ENCODE data around the gene ACTG1.

DNA sequence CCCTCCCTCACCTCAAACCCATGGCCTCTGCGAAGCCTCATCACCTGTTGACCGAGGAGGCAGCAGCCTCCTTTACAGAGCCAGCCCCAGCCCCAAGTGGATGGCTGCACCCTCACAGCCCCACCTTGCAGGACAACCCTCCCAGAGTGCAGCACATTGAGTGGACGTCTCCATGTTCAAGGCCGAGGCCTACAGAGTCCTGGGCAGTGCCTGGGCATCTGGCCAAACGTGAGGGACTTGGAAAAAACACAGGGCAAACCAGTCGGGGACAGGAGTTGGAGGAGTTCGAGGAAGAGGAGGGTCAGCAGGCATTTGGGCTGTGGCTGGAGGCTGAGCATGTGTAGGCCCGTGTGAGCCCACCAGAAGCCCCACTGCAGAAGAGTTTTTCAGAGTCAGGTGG, 39.6 kb downstream of the ACTG1 start:
- TF ChIP-seq, protein P1, sequence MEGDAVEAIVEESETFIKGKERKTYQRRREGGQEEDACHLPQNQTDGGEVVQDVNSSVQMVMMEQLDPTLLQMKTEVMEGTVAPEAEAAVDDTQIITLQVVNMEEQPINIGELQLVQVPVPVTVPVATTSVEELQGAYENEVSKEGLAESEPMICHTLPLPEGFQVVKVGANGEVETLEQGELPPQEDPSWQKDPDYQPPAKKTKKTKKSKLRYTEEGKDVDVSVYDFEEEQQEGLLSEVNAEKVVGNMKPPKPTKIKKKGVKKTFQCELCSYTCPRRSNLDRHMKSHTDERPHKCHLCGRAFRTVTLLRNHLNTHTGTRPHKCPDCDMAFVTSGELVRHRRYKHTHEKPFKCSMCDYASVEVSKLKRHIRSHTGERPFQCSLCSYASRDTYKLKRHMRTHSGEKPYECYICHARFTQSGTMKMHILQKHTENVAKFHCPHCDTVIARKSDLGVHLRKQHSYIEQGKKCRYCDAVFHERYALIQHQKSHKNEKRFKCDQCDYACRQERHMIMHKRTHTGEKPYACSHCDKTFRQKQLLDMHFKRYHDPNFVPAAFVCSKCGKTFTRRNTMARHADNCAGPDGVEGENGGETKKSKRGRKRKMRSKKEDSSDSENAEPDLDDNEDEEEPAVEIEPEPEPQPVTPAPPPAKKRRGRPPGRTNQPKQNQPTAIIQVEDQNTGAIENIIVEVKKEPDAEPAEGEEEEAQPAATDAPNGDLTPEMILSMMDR (IDR thresholded peaks at IDR 0.05), result no peak
- no peak for TF ChIP-seq POLR2A (IDR thresholded peaks at IDR 0.05)

Data from testis (tissue), 2 donors.